Activated CD8-positive, alpha-beta T cell treated with anti-CD3 and anti-CD28 coated beads, Interleukin-2, amount 10 ng/mL, durations not matched to agents 7 days and 5 days (primary cell): ENCODE data around the gene IRF2BP1. TPM values are rescaled to one million over a fixed set of nuclear protein-coding genes. Genes with fewer than 3 reads are reported as not detected.

Experiments used
- ATAC-seq: fragments of 150-1000 bp; cut with Tn5 transposase; one replicate; pipeline ENCODE4 v1.10.0; 2021; ENCODE audit warnings: moderate library complexity
- CTCF ChIA-PET: fragments of 350-600 bp; sonication (Branson Sonifier 250); formaldehyde crosslinking; loops from one replicate; lab custom pipeline; 2021; ENCODE audit warnings: antibody characterized with exemption; lab: Charles Lee
- POLR2A ChIA-PET: fragments of 350-600 bp; sonication (Branson Sonifier 250); formaldehyde crosslinking; loops from one replicate; lab custom pipeline; 2021; ENCODE audit warnings: antibody characterized with exemption; lab: Charles Lee
- DNase-seq: peaks from one replicate; pipeline ENCODE4 v3.0.0-alpha.2; 2020
- H3K27ac Mint-ChIP-seq: one replicate; pipeline ENCODE4 v1.8.0; 2021; ENCODE audit warnings: mild to moderate bottlenecking, mixed read lengths
- H3K27me3 Mint-ChIP-seq: one replicate; pipeline ENCODE4 v1.8.0; 2021; ENCODE audit warnings: low read depth, mixed read lengths
- H3K36me3 Mint-ChIP-seq: one replicate; pipeline ENCODE4 v1.8.0; 2021; ENCODE audit warnings: low read depth, mixed read lengths
- H3K4me1 Mint-ChIP-seq: one replicate; pipeline ENCODE4 v1.8.0; 2021; ENCODE audit warnings: low read depth, mixed read lengths
- H3K4me3 Mint-ChIP-seq: one replicate; pipeline ENCODE4 v1.8.0; 2021; ENCODE audit warnings: mild to moderate bottlenecking, mixed read lengths
- H3K9me3 Mint-ChIP-seq: one replicate; pipeline ENCODE4 v1.8.0; 2022; ENCODE audit warnings: mixed read lengths; ENCODE audit not compliant: insufficient read depth
- total RNA-seq, 2 experiments: library from RNA; stranded (reverse); gene quantifications; one replicate each; pipeline ENCODE4 v1.2.3, GENCODE V29; 2021

IRF2BP1 gene
- total RNA-seq, 2 experiments from 2014 or later = 18.0 to 19.1 TPM

DNA sequence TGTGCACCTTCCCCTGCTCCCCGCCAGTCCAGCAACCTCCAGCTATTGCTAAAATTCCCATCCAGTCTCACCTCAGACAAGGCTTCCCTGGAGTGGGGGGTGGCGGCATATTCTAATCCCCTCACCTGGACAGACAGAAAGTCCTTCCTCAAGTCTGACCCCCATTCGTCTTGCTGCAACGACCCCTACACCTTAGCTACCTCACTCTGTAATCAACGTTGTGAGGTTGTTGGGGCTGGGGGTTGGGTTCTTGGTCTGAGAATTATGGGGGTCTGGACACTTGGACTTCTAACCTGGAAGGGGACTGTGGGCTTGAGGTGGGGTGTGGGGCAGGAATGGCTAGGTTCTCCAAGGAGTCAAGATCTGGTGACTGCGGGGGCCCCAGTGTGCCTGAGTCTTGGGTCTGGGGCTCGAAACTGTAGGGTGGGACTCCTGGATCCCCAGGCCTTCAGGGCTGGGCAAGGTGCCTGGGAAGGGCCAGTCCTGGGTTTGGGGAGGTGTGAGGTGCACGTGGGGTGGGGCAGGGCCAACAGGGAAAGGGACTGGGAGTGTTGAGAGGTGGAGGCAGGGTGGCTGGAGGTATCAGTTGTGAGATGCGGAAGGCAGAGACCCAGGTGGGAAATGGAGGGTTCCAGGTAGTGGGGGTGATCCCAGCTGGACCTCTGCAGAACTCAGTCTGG is 20.5 kb downstream of the IRF2BP1 start:
- POLR2A ChIA-PET = no interaction called here

DNA sequence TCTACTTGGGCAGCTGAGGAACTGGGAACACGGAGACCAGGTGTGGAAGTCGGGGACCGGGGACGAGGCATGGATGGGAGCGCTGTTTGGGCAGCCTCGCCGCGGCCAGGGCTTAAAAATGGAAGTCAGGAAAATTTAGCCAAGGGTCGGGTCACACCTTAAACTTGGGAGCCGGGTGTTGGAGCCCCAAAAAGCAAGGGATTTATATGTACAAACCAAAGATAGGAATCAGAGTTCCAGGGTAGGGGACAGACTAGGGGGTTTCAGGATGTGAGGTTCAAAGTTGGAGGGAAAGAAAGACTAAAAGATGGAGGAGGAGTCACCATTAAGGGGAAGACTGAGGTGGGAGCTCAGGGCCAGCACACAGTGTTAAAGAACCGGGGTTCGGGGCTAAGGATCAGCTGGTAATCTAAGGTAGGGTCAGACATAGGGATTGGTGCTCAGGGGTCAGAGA is 21.3 kb downstream of the IRF2BP1 start:
- no peak for ATAC-seq
- ChIA-PET CTCF (interaction anchor here (1.5 to 3.9 kb wide), 7 partner anchors 15 to 95 kb away, joined by 4 to 29 read pairs (median 19); partner anchors contain the start of genes IRF2BP1, MYPOP and SIX5), POLR2A (interaction anchor here (0.7 to 2.1 kb wide), 2 partner anchors 22 to 130 kb away, joined by 3 to 11 read pairs; partner anchors contain the start of gene IRF2BP1)
- no peaks in the 10 kb centered on the region for H3K9me3 Mint-ChIP-seq
- H3K27me3 Mint-ChIP-seq = peaks cover 24% of the 10 kb centered on the region
- peak overlapping the region; percentile 49 for H3K27ac Mint-ChIP-seq
- H3K36me3 Mint-ChIP-seq = peaks cover 10% of the 10 kb centered on the region
- no peak for DNase-seq
- H3K4me1 Mint-ChIP-seq = peaks cover 30% of the 10 kb centered on the region
- peak overlapping the region; percentile 38 for H3K4me3 Mint-ChIP-seq

More for the DNA sequence above, 20.5 kb downstream of the IRF2BP1 start:
- DNase-seq = no peak
- no peak for ATAC-seq
- Mint-ChIP-seq H3K9me3 (no peaks in the 10 kb centered on the region), H3K36me3 (peaks cover 8% of the 10 kb centered on the region), H3K4me3 (no peak overlapping the region), H3K4me1 (peaks cover 29% of the 10 kb centered on the region), H3K27ac (no peak overlapping the region), H3K27me3 (peaks cover 24% of the 10 kb centered on the region)
- CTCF ChIA-PET = interaction anchor here (0.9 to 3.9 kb wide), 6 partner anchors 14 to 96 kb away, joined by 3 to 29 read pairs (median 20); partner anchors contain the start of genes IRF2BP1 and SIX5

DNA sequence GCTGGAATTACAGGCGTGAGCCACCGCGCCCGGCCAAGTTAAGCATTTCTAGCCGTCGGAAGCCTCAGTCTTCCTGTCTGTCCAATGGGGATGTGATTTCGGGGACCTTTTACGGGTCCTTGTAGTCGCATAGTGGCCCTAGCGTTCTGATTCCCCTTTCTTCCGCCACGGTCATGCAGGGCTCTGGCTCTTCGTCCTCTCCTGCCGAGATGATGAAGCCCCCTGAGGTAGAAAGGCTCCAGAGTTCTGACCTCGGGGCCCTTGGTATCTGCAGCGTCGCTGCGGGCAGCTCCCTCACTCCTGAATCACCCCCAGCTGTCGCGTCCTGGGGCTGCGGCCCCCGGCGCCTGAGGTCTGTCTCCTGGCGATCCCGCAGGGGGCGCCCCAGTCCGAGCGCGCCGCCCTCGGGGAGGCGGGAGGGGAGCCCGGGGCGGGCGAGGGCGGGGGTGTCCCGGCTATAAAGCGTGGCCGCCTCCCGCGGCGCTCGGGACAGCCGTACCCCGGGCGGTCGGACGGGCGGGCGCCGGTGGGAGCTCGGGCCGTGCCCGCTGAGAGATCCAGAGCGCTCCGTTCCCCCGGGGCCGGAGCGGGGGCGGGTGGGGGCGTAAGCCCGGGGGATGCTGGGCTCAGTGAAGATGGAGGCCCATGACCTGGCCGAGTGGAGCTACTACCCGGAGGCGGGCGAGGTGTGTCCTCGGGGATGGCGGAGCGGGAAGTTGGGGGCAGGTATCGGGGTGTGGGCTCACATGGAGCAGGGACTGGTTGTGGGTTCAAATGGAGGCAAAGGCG is 21.9 kb downstream of the IRF2BP1 start, which contains the start of gene FOXA3:
FOXA3 (plus strand) TSS at position 487 of the 789 bp plus-strand sequence; CDS start at position 618, 131 bp downstream.
- H3K27me3 Mint-ChIP-seq = peaks cover 24% of the 10 kb centered on the region
- peak within 1 kb of the TSS; percentile 98 for H3K27ac Mint-ChIP-seq
- ChIA-PET POLR2A (interaction anchor here (0.6 to 2.1 kb wide), 6 partner anchors 23 to 862 kb away, joined by 3 to 11 read pairs (median 4); partner anchors contain the start of genes IRF2BP1 and MYPOP), CTCF (interaction anchor here (0.7 to 3.9 kb wide), 16 partner anchors 15 to 171 kb away, joined by 3 to 29 read pairs (median 5); partner anchors contain the start of genes IRF2BP1, MYPOP, QPCTL and SIX5)
- H3K4me3 Mint-ChIP-seq = peak within 1 kb of the TSS; percentile 87
- DNase-seq (peak; percentile 59), ATAC-seq (peak; percentile 26)
- peaks cover 14% of the 10 kb centered on the region for H3K36me3 Mint-ChIP-seq
- peaks cover 30% of the 10 kb centered on the region for H3K4me1 Mint-ChIP-seq
- no peaks in the 10 kb centered on the region for H3K9me3 Mint-ChIP-seq

DNA sequence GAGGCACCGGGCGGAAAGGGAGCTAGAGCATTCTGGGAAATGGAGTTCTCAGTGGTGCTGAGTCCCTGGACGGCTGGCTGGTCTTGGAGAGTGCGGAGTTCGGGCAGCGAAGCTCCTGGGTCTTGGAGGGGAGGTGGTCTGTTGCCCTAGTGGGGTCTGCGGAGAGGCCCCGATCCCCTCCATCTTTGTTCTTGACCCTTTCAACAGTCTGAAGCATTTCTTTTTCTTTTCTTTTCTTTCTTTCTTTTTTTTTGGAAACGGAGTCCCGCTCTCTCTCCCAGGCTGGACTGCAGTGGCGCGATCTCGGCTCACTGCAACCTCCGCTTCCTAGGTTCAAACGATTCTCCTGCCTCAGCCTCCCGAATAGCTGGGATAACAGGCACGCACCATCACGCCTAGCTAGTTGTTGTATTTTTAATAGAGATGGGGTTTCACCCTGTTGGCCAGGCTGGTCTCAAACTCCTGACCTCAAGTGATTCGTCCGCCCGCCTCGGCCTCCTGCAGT is 22.6 kb downstream of the IRF2BP1 start:
- Mint-ChIP-seq H3K4me1 (peaks cover 30% of the 10 kb centered on the region), H3K4me3 (peak overlapping the region; percentile 87), H3K9me3 (no peaks in the 10 kb centered on the region), H3K36me3 (peaks cover 19% of the 10 kb centered on the region), H3K27me3 (peaks cover 24% of the 10 kb centered on the region), H3K27ac (peak overlapping the region; percentile 98)
- ATAC-seq (no peak), DNase-seq (no peak)
- CTCF ChIA-PET = interaction anchor here (0.7 to 3.9 kb wide), 16 partner anchors 14 to 170 kb away, joined by 3 to 29 read pairs (median 5); partner anchors contain the start of genes IRF2BP1, MYPOP, QPCTL and SIX5
- POLR2A ChIA-PET = interaction anchor here (0.6 to 2.1 kb wide), 5 partner anchors 23 to 861 kb away, joined by 3 to 11 read pairs (median 5); partner anchors contain the start of genes IRF2BP1 and MYPOP

DNA sequence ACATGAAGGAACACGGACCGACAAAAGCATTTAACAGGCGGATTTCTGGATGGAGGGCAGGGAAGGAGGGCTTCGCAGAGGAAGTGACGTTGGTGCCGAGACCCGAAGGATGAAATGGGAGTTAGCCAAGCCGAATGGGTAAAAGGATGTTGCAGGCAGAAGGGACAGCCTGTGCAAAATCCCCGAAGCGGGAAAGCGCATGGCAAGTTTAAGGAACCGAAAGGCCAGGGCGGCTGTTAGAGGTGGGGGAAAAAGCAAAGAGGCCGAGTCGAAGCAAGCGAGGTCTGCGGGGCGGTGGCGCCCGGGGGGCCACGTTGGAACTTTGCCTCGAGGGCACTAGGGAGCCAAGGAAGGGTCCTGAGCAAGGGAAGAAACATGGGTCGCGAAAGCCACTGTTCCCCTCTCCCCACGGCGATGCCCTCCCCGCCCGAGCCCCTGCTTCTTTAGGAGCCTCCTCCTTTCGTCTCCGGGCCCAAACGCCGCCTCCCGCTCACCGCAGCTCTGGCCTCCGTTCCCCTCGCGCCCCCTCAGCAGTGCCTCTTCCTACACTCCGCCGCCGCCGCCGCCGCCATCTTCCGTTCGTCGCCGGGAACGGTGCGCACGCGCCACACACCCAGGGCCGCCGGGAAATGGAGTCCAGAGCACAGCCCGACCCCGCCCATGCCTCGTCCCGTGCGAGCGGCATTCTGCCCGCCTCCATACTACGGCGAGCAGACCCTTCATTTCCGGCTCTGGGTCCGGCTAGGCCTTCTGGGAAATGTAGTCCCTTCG is 23.2 kb downstream of the IRF2BP1 start, which contains the start of gene SYMPK:
SYMPK (minus strand) TSS at position 584 of the 771 bp plus-strand sequence. CDS start 8,652 bp downstream, outside the sequence.
- Mint-ChIP-seq H3K9me3 (no peaks in the 10 kb centered on the region), H3K27me3 (peaks cover 24% of the 10 kb centered on the region), H3K36me3 (peaks cover 24% of the 10 kb centered on the region), H3K4me3 (peak within 1 kb of the TSS; percentile 87), H3K4me1 (peaks cover 33% of the 10 kb centered on the region), H3K27ac (peak within 1 kb of the TSS; percentile 98)
- ChIA-PET POLR2A (interaction anchor here (0.6 to 2.1 kb wide), 5 partner anchors 24 to 861 kb away, joined by 3 to 11 read pairs (median 5); partner anchors contain the start of genes IRF2BP1 and MYPOP), CTCF (interaction anchor here (0.7 to 3.9 kb wide), 16 partner anchors 13 to 170 kb away, joined by 3 to 29 read pairs (median 5); partner anchors contain the start of genes IRF2BP1, MYPOP, QPCTL and SIX5)
- ATAC-seq (peak; percentile 96), DNase-seq (peak; percentile 99)

DNA sequence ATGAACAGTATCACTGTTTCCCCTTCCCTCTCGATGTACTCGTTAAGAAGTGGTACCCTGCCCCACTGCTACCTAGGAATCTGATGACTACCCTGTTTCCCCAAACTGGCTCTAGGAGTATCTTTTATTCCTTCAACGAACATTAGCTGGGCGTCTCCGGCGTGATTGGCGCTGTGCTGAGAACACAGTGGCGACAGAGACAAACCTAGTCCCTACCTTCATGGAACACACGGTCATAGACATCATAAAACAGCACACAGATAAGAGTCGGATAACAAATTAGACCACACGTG is 23.7 kb downstream of the IRF2BP1 start:
- ChIA-PET CTCF (interaction anchor here (1.5 to 3.9 kb wide), 5 partner anchors 13 to 93 kb away, joined by 4 to 29 read pairs (median 9); partner anchors contain the start of genes IRF2BP1 and SIX5), POLR2A (interaction anchor here (0.9 to 2.1 kb wide), 2 partner anchors 24 kb away, joined by 3 to 11 read pairs; partner anchors contain the start of gene IRF2BP1)
- Mint-ChIP-seq H3K27ac (peak overlapping the region; percentile 98), H3K4me3 (peak overlapping the region; percentile 87), H3K4me1 (peaks cover 33% of the 10 kb centered on the region), H3K27me3 (peaks cover 24% of the 10 kb centered on the region), H3K36me3 (peaks cover 24% of the 10 kb centered on the region), H3K9me3 (no peaks in the 10 kb centered on the region)
- DNase-seq (no peak), ATAC-seq (no peak)

DNA sequence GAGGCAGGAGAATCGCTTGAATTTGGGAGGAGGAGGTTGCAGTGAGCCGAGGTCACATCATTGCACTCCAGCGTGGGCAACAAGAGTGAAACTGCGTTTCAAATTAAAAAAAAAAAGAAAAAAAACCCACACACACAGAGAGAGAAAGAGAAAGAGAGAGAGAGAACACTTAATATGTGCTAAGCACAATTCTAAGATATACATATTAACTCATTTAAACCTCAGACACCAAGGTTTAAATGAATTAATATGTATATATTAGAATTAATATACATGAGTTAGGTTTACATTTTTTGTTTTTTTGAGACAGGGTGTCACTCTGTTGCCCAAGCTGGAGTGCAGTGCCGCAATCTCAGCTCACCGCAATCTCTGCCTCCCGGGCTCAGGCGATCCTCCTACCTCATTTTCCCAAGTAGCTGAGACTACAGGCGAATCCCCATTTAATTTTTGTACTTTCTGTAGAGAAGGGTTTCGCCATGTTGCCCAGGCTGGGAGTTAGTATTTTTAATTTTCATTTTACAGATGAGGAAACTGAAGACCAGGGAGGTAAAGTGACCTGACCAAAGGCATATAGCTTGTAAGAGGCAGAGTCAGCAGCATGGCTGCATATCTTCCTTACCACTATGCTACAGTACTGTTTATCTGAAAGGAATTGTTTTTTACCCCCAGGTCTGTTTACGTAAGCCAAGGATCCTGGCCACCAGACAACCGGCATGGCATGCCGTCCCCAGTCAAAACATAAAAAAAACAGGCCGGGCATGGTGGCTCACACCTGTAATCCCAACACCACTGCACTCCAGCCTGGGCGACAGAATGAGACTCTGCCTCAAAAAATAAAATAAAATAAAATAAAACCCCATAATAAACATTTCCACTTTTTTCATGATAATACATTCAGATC is 25.3 kb downstream of the IRF2BP1 start:
- H3K9me3 Mint-ChIP-seq = no peaks in the 10 kb centered on the region
- POLR2A ChIA-PET = interaction anchor here (1.0 kb wide), 1 partner anchor 14 kb away, joined by 4 read pairs; no protein-coding TSS in a partner anchor
- H3K36me3 Mint-ChIP-seq = peaks cover 26% of the 10 kb centered on the region
- no peak overlapping the region for H3K27ac Mint-ChIP-seq
- CTCF ChIA-PET = interaction anchor here (1.4 to 2.6 kb wide), 4 partner anchors 42 to 91 kb away, joined by 3 to 9 read pairs (median 4); partner anchors contain the start of genes MYPOP and SIX5
- peaks cover 21% of the 10 kb centered on the region for H3K27me3 Mint-ChIP-seq
- DNase-seq (no peak), ATAC-seq (no peak)
- H3K4me3 Mint-ChIP-seq = peak overlapping the region; percentile 31
- peaks cover 33% of the 10 kb centered on the region for H3K4me1 Mint-ChIP-seq

DNA sequence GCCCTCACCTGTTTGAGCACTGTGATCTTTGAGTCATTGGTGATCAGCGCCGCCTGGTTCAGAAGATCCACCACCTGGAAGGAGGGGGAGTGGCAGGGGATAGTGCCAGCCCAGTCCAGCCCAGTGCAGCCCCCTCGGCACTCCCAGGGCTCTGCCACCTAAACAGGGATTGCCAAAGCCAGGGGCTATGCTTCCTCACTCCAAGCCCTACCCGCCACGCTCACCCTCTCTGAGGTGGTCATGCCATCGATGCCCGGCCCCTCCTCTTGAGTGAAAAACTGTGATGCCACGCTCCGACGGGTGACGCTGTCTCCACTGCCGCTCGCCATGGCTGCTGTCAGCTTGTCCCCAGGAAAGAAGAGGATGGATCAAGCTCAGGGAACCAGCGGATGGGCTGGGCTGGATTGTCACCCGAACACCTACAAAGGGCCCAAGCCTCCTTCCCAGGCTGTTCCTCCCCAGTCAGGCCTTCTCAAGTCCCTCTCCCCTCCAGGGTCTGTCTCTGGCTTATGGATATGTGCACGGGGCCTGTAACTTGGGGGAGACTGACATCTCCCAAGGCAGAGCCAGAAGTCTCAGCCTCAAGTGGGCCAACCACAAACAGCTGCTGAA is 31.7 kb downstream of the IRF2BP1 start:
- Mint-ChIP-seq H3K9me3 (no peaks in the 10 kb centered on the region), H3K27ac (no peak overlapping the region), H3K4me1 (peaks cover 3% of the 10 kb centered on the region), H3K4me3 (no peak overlapping the region), H3K36me3 (peaks cover 44% of the 10 kb centered on the region), H3K27me3 (no peaks in the 10 kb centered on the region)
- CTCF ChIA-PET = no interaction called here
- POLR2A ChIA-PET = interaction anchor here (0.6 kb wide), 1 partner anchor 32 kb away, joined by 3 read pairs; no protein-coding TSS in a partner anchor
- ATAC-seq (no peak), DNase-seq (no peak)

DNA sequence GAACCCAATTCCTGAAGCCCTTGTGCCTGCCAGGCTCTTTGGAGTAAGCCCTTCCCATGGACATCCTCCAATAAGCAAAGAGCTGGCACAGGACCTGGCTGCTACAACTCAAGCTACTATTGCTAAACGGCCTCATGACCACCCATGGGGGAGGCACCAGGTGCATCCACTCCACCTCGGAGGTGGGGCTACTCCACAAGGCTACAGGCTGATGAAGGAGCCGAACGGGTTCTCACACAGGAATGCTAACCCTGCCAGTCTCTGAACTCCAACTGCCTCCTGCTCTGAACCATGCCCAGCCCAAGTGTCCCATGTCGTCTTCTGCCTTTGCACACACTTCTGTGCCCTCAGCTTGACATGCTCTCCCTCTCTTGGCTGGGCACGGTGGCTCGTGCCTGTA is 33.0 kb downstream of the IRF2BP1 start:
- Mint-ChIP-seq H3K4me1 (peaks cover under 1% of the 10 kb centered on the region), H3K36me3 (peaks cover 43% of the 10 kb centered on the region), H3K4me3 (no peak overlapping the region), H3K27me3 (no peaks in the 10 kb centered on the region), H3K27ac (no peak overlapping the region), H3K9me3 (no peaks in the 10 kb centered on the region)
- DNase-seq (no peak), ATAC-seq (no peak)
- ChIA-PET POLR2A (interaction anchor here (0.6 kb wide), 1 partner anchor 47 kb away, joined by 3 read pairs; no protein-coding TSS in a partner anchor), CTCF (no interaction called here)
